22Rv1 (cell line): Measurements from ENCODE around the gene MTCL1.

Experiments used
- CTCF ChIP-seq: fragments of 450-650 bp; IDR thresholded peaks from 2 replicates; pipeline ENCODE4 v1.5.1; 2017; ENCODE audit warnings: mild to moderate bottlenecking
- ZFX ChIP-seq: fragments of 450-650 bp; IDR thresholded peaks from 2 replicates; pipeline ENCODE4 v1.6.1; 2017; ENCODE audit warnings: antibody characterized with exemption, borderline replicate concordance

- TF ChIP-seq CTCF, result no peak
- TF ChIP-seq ZFX, result no peak
Measured at GRCh38 chr18:8811115-8811514, 105.8 kb downstream of the MTCL1 start.
